Skeletal muscle satellite cell (primary cell): ENCODE data around the gene CALHM2. TPM values are rescaled to one million over a fixed set of nuclear protein-coding genes. Genes with fewer than 3 reads are reported as not detected.

Experiments used
- H3K27me3 ChIP-seq: 2 replicates; pipeline ENCODE4 v1.7.0; 2013; ENCODE audit warnings: low read length; ENCODE audit not compliant: control insufficient read depth, insufficient read depth
- H3K36me3 ChIP-seq: 2 replicates; pipeline ENCODE4 v1.7.0; 2013; ENCODE audit warnings: mild to moderate bottlenecking, control low read depth, low read length; ENCODE audit not compliant: insufficient read depth
- H3K4me1 ChIP-seq: 2 replicates; pipeline ENCODE4 v1.7.0; 2013; ENCODE audit warnings: low read length; ENCODE audit not compliant: control insufficient read depth, insufficient read depth
- H3K4me2 ChIP-seq: 2 replicates; pipeline ENCODE4 v1.7.0; 2013; ENCODE audit warnings: mild to moderate bottlenecking, low read length
- H3K4me3 ChIP-seq: 2 replicates; pipeline ENCODE4 v1.7.0; 2013; ENCODE audit warnings: low read length
- H3K9ac ChIP-seq: 2 replicates; pipeline ENCODE4 v1.7.0; 2013; ENCODE audit warnings: mild to moderate bottlenecking, low read depth, low read length, moderate library complexity
- H3K9me3 ChIP-seq: replicated peaks from 2 replicates; pipeline ENCODE4 v1.7.0; 2013; ENCODE audit warnings: mild to moderate bottlenecking, control low read depth, low read length
- total RNA-seq: library from RNA; depleted of rRNA; stranded (reverse); fragments of >200 nt; gene quantifications from 2 replicates; pipeline ENCODE4 v1.2.3, GENCODE V29; 2012; rRNA removed

Gene CALHM2, protein sequence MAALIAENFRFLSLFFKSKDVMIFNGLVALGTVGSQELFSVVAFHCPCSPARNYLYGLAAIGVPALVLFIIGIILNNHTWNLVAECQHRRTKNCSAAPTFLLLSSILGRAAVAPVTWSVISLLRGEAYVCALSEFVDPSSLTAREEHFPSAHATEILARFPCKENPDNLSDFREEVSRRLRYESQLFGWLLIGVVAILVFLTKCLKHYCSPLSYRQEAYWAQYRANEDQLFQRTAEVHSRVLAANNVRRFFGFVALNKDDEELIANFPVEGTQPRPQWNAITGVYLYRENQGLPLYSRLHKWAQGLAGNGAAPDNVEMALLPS
- 20.8 and 30.1 TPM in 2 replicates for total RNA-seq

DNA sequence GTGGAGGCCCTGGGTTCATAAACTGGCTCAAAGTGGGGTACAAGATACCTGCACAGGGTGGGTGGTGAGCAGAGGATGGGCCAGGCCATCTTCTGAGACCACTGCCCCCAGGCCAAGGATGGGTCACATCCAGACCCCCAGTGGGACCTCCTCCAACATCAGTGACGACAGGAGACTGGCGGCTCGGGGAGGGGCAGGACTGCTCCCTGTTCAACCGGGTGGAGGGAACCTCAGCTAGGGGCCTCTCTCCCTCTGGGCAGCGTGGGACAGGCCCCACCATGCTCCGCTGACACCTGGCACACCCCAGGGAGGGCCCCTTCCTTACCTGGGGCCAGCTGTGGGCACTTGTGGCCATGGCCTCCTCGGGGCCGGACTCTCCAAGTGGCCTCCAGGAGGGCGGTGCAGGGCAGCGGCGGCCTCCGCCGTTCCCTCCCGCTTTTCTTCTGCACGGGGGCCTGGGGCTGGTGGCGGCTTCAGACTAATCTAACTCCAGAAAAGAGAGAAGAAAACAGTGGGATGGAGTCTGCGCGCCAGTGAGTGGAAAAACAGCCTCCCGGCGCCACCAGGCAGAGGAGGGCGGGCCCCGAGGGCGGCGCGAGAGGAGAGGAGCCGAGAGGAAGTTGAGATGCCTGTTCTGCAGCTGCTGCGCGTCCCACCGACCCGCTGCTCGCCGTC is at the start of gene CALHM2:
Gene CALHM2, minus strand, starts transcription at position 540 of the 675 bp plus-strand sequence. CDS start 2,429 bp downstream, outside the sequence.
- Histone ChIP-seq H3K4me2 (peak within 1 kb of the TSS; percentile 95), H3K9me3 (no peaks in the 10 kb centered on the region), H3K4me3 (peak within 1 kb of the TSS; percentile 91), H3K9ac (peak within 1 kb of the TSS; percentile 89), H3K27me3 (no peaks in the 10 kb centered on the region), H3K4me1 (peaks cover 46% of the 10 kb centered on the region), H3K36me3 (peaks cover 25% of the 10 kb centered on the region)

DNA sequence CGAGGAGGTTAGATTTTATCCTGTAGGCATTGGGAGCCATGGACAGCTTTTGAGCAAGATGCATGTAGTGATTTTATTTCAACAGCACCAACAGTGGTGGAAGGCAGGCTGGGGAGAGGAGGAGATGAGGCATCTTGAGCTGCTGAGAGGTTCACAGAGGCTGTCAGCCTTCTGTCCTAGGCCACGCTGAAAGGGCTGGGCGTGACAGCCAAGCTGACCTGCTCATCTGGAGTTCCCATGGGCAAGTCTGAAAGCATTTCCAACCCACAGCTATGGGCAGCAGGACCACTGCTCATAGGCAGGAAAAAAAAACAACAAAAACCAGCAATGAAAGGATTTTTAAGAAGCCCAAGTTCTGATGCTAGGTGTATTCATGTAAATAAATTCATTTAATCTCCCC is 49.0 kb upstream of the CALHM2 start:
- no peaks in the 10 kb centered on the region for H3K36me3 ChIP-seq
- peaks cover 10% of the 10 kb centered on the region for H3K4me1 ChIP-seq
- H3K9me3 ChIP-seq = no peaks in the 10 kb centered on the region
- H3K9ac ChIP-seq = no peak overlapping the region
- peaks cover 74% of the 10 kb centered on the region for H3K27me3 ChIP-seq
- no peak overlapping the region for H3K4me2 ChIP-seq
- H3K4me3 ChIP-seq = no peak overlapping the region

DNA sequence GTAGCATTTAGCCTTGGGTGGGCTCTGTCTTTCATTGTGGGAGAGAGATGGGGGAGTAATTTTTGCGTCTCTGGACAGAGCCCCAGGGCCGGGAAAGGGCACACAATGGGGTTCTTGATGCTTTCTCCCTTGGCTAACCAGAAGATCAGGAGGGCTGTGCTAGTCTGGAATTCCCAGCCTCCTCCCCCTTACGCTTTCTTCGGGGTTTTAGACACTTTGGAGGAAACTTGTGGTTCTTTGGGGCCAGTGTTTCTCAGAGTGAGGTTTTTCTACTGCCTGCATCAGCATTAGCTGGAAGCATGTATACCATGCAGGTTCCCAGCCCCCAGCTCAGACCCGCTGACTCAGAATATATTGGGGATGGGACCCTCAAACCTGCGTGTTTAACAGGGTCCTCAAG is 48.3 kb upstream of the CALHM2 start:
- Histone ChIP-seq H3K9ac (no peak overlapping the region), H3K36me3 (no peaks in the 10 kb centered on the region), H3K27me3 (peaks cover 74% of the 10 kb centered on the region), H3K4me2 (no peak overlapping the region), H3K4me3 (no peak overlapping the region), H3K4me1 (peaks cover 10% of the 10 kb centered on the region), H3K9me3 (no peaks in the 10 kb centered on the region)

GRCh38 chr10:103499881-103500280 is 47.7 kb upstream of the CALHM2 start:
- no peaks in the 10 kb centered on the region for H3K9me3 ChIP-seq
- H3K4me1 ChIP-seq = peaks cover 10% of the 10 kb centered on the region
- no peak overlapping the region for H3K4me2 ChIP-seq
- no peak overlapping the region for H3K9ac ChIP-seq
- H3K4me3 ChIP-seq = no peak overlapping the region
- peaks cover 78% of the 10 kb centered on the region for H3K27me3 ChIP-seq
- H3K36me3 ChIP-seq = no peaks in the 10 kb centered on the region

GRCh38 chr10:103498936-103499638 is 46.9 kb upstream of the CALHM2 start:
- H3K4me2 ChIP-seq = no peak overlapping the region
- peaks cover 86% of the 10 kb centered on the region for H3K27me3 ChIP-seq
- no peaks in the 10 kb centered on the region for H3K36me3 ChIP-seq

GRCh38 chr10:103497161-103497915 is 45.2 kb upstream of the CALHM2 start:
- Histone ChIP-seq H3K36me3 (no peaks in the 10 kb centered on the region), H3K9me3 (no peaks in the 10 kb centered on the region), H3K4me1 (peaks cover 15% of the 10 kb centered on the region), H3K9ac (no peak overlapping the region), H3K4me3 (no peak overlapping the region), H3K4me2 (no peak overlapping the region), H3K27me3 (peaks cover 80% of the 10 kb centered on the region)

More at GRCh38 chr10:103498936-103499638, 46.9 kb upstream of the CALHM2 start:
- Histone ChIP-seq H3K9me3 (no peaks in the 10 kb centered on the region), H3K9ac (no peak overlapping the region), H3K4me1 (peaks cover 6% of the 10 kb centered on the region), H3K4me3 (no peak overlapping the region)

- Histone ChIP-seq H3K4me2 (no peak overlapping the region), H3K27me3 (peaks cover 63% of the 10 kb centered on the region), H3K36me3 (no peaks in the 10 kb centered on the region), H3K4me3 (no peak overlapping the region), H3K9me3 (no peaks in the 10 kb centered on the region), H3K4me1 (peaks cover 23% of the 10 kb centered on the region), H3K9ac (no peak overlapping the region)
These were observed 43.2 kb upstream of the CALHM2 start for GRCh38 chr10:103495321-103495720.

DNA sequence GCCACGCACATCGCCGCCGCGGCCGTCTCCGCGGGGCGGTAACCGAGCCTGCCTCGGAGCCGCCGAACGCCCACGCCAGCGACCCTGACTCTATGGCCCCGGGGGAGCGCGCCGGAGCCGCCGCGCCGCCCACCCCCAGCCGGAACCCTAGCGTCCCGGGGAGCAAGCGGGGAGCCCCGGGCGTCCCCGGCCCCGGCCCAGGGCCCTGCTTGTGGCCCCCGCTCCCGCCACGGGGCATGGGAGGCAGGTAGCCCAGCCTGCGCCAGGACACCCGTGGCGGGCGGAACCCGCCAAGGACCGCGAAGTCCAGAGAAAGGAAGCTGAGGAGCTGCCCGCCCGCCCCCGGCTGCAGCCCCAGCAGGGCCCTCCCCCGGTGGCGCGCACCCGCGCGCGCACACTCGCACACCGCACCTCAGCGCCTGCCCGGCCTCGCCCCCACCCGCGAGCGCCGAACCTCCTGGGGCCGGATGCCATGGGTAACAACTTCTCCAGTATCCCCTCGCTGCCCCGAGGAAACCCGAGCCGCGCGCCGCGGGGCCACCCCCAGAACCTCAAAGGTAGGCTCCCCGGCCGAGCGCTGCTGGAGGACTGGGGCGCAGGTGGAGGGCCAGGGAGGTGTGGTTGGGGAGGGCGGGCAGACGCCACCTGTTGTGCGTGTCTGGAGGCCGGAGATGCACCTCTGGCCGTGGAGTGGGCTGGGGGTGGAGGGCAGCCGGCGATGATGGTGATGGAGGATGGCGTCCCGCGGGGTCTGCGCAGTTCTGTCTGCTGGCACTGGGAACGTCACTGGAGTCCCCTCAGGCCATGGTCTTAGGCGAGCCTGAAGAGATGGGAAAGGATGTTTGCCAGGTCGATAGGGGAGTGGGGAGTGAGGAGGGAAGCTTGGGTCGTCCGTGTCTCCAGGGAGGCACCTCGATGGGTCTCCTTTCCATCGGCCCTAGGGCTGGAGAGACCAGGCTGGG is 42.0 kb upstream of the CALHM2 start:
- peak overlapping the region; percentile 63 for H3K4me3 ChIP-seq
- H3K36me3 ChIP-seq = no peaks in the 10 kb centered on the region
- H3K27me3 ChIP-seq = peaks cover 57% of the 10 kb centered on the region
- H3K9ac ChIP-seq = no peak overlapping the region
- peaks cover 23% of the 10 kb centered on the region for H3K4me1 ChIP-seq
- H3K4me2 ChIP-seq = peak overlapping the region; percentile 89
- no peaks in the 10 kb centered on the region for H3K9me3 ChIP-seq

- peak within 1 kb of the TSS; percentile 89 for H3K4me2 ChIP-seq
- peaks cover 50% of the 10 kb centered on the region for H3K27me3 ChIP-seq
- no peaks in the 10 kb centered on the region for H3K9me3 ChIP-seq
- no peak within 1 kb of the TSS for H3K9ac ChIP-seq
- H3K4me1 ChIP-seq = peaks cover 23% of the 10 kb centered on the region
- no peaks in the 10 kb centered on the region for H3K36me3 ChIP-seq
- H3K4me3 ChIP-seq = peak within 1 kb of the TSS; percentile 63
These were observed 41.3 kb upstream of the CALHM2 start, which contains the start of gene NEURL1 for GRCh38 chr10:103493362-103493915. Gene NEURL1 (plus strand): TSS chr10:103493705. CDS start chr10:103494388, 683 bp downstream.

GRCh38 chr10:103492655-103493261 is 40.6 kb upstream of the CALHM2 start:
- H3K36me3 ChIP-seq = no peaks in the 10 kb centered on the region
- H3K4me1 ChIP-seq = peaks cover 23% of the 10 kb centered on the region
- no peak overlapping the region for H3K9ac ChIP-seq
- H3K4me2 ChIP-seq = peak overlapping the region; percentile 89
- H3K9me3 ChIP-seq = no peaks in the 10 kb centered on the region
- peaks cover 48% of the 10 kb centered on the region for H3K27me3 ChIP-seq
- H3K4me3 ChIP-seq = no peak overlapping the region
